VCaP (cell line): ENCODE measurements around the gene BDP1.
"Not testable (repeated sequence)": the region's sequence is repeated elsewhere in the genome, so short reads cannot be mapped to it uniquely, and the experiment has no call there.

ENCODE experiments used
- H3K27ac ChIP-seq: fragments of 450-650 bp; 2 replicates; pipeline ENCODE4 v1.5.1; 2017
- CTCF ChIP-seq: fragments of 450-650 bp; conservative IDR thresholded peaks from 2 replicates; pipeline ENCODE4 v1.5.1; 2017; ENCODE audit warnings: mild to moderate bottlenecking, moderate library complexity

BDP1 gene

GRCh38 chr5:71503536-71503935 lies 48.1 kb downstream of the BDP1 start:
- TF ChIP-seq CTCF = no peak
- H3K27ac ChIP-seq = no peak overlapping the region

- no peak overlapping the region for H3K27ac ChIP-seq
- TF ChIP-seq CTCF = no peak
These were observed 66.7 kb downstream of the BDP1 start for GRCh38 chr5:71522151-71522550.

GRCh38 chr5:71525611-71526010 lies 70.2 kb downstream of the BDP1 start:
- not testable (repeated sequence) for H3K27ac ChIP-seq

GRCh38 chr5:71528206-71528605 lies 72.8 kb downstream of the BDP1 start:
- no peak for TF ChIP-seq CTCF
- H3K27ac ChIP-seq = no peak overlapping the region

- TF ChIP-seq CTCF = no peak
- no peak overlapping the region for H3K27ac ChIP-seq
These were observed 74.2 kb downstream of the BDP1 start for GRCh38 chr5:71529682-71530081.

GRCh38 chr5:71533142-71533541 lies 77.7 kb downstream of the BDP1 start:
- TF ChIP-seq CTCF = no peak
- H3K27ac ChIP-seq = no peak overlapping the region

GRCh38 chr5:71533615-71534014 lies 78.2 kb downstream of the BDP1 start:
- no peak for TF ChIP-seq CTCF
- H3K27ac ChIP-seq = no peak overlapping the region

GRCh38 chr5:71537687-71538086 lies 82.2 kb downstream of the BDP1 start:
- H3K27ac ChIP-seq = no peak overlapping the region
- TF ChIP-seq CTCF = no peak

- not testable (repeated sequence) for H3K27ac ChIP-seq
These were observed 95.4 kb downstream of the BDP1 start for GRCh38 chr5:71550885-71551284.

GRCh38 chr5:71551582-71551981 lies 96.1 kb downstream of the BDP1 start:
- H3K27ac ChIP-seq = not testable (repeated sequence)

- not testable (repeated sequence) for H3K27ac ChIP-seq
These were observed 96.7 kb downstream of the BDP1 start for GRCh38 chr5:71552026-71552749.
